Measurements from ENCODE around the gene HYCC1. TPM values are rescaled to one million over a fixed set of nuclear protein-coding genes. Genes with fewer than 3 reads are reported as not detected.

Gene HYCC1
- total RNA-seq = 10 to 100 TPM; 39.2 to 62.6 (median 47.2) TPM

- Histone ChIP-seq H3K27me3 (no peaks in the 10 kb centered on the region), H3K36me3 (no peaks in the 10 kb centered on the region), H3K4me3 (peak within 1 kb of the TSS; percentile 80 to 98 (median 94)), H3K27ac (replicated peaks in 1 of 4) (peak within 1 kb of the TSS; percentile 85 to 93 (median 88)), H3K9me3 (no peaks in the 10 kb centered on the region), H3K4me1 (peaks cover 37 to 55% (median 41%) of the 10 kb centered on the region in 4 donors)
- TF ChIP-seq POLR2A (IDR thresholded peaks at IDR 0.05; ENCODE audit: low read depth) = peak; percentile 90
- TF ChIP-seq CTCF (IDR thresholded peaks at IDR 0.05) = peak; percentile 52 to 74 (median 71)
- no peak for TF ChIP-seq EP300 (IDR thresholded peaks at IDR 0.05)
- TF ChIP-seq POLR2AphosphoS5 (IDR thresholded peaks at IDR 0.05) = peak; percentile 99 to 100
- 4% methylated on average over 31 of the region's 61 CpGs for WGBS
- peak; percentile 100 for DNase-seq (ENCODE audit: extremely low spot score)
- intact Hi-C loops (cut with DNase I) = loop anchor here (5.0 to 10.0 kb wide), 2 partner anchors 162 to 189 kb away; partner anchors contain the start of gene TOMM7
Measured at GRCh38 chr7:23013715-23014649, at the start of gene HYCC1. HYCC1 (minus strand) TSS chr7:23014130; CDS start chr7:22991111, 23,019 bp downstream.

- Histone ChIP-seq H3K27ac (replicated peaks in 1 of 4) (peak overlapping the region in 2 of 4 donors; percentile 39 to 48), H3K4me3 (no peak overlapping the region), H3K27me3 (no peaks in the 10 kb centered on the region), H3K4me1 (peaks cover 0 to 25% (median 13%) of the 10 kb centered on the region in 4 donors), H3K36me3 (no peaks in the 10 kb centered on the region), H3K9me3 (no peaks in the 10 kb centered on the region)
- no peak for TF ChIP-seq POLR2AphosphoS5 (IDR thresholded peaks at IDR 0.05)
- no peak for TF ChIP-seq EP300 (IDR thresholded peaks at IDR 0.05)
- no peak for TF ChIP-seq POLR2A (IDR thresholded peaks at IDR 0.05; ENCODE audit: low read depth)
- no peak for TF ChIP-seq CTCF (IDR thresholded peaks at IDR 0.05)
- 82% methylated on average over 7 of the region's 7 CpGs for WGBS
- no peak for DNase-seq (ENCODE audit: extremely low spot score)
- intact Hi-C loops (cut with DNase I) = no loop called here
Measured at GRCh38 chr7:23062452-23062851, 48.5 kb upstream of the HYCC1 start.

GRCh38 chr7:23061327-23061726 lies 47.4 kb upstream of the HYCC1 start:
- Histone ChIP-seq H3K9me3 (no peaks in the 10 kb centered on the region), H3K27ac (replicated peaks in 1 of 4) (no peak overlapping the region), H3K4me1 (peaks cover 0 to 14% (median 11%) of the 10 kb centered on the region in 4 donors), H3K27me3 (no peaks in the 10 kb centered on the region), H3K36me3 (no peaks in the 10 kb centered on the region), H3K4me3 (no peak overlapping the region)
- TF ChIP-seq CTCF (IDR thresholded peaks at IDR 0.05) (no peak), EP300 (IDR thresholded peaks at IDR 0.05) (no peak), POLR2A (IDR thresholded peaks at IDR 0.05; ENCODE audit: low read depth) (no peak)
- DNase-seq (ENCODE audit: extremely low spot score) = no peak
- intact Hi-C loops (cut with DNase I) = no loop called here
- WGBS = 94% methylated on average over 6 of the region's 6 CpGs

GRCh38 chr7:23058408-23059096 lies 44.6 kb upstream of the HYCC1 start:
- no peak for DNase-seq (ENCODE audit: extremely low spot score)
- whole genome bisulfite sequencing = 40% methylated on average over 6 of the region's 6 CpGs
- Histone ChIP-seq H3K27ac (replicated peaks in 1 of 4) (no peak overlapping the region), H3K4me3 (no peak overlapping the region), H3K9me3 (no peaks in the 10 kb centered on the region), H3K27me3 (no peaks in the 10 kb centered on the region), H3K4me1 (peaks cover 0 to 10% (median 8%) of the 10 kb centered on the region in 4 donors), H3K36me3 (no peaks in the 10 kb centered on the region)
- intact Hi-C loops (cut with DNase I) = loop anchor here (5.0 to 10.0 kb wide), 2 partner anchors 334 to 501 kb away; partner anchors contain the start of gene IL6
- TF ChIP-seq POLR2A (IDR thresholded peaks at IDR 0.05; ENCODE audit: low read depth) = no peak
- no peak for TF ChIP-seq POLR2AphosphoS5 (IDR thresholded peaks at IDR 0.05)
